IPS-11a (cell line): ENCODE results near the gene GNG7.

Experiments used
- H3K4me3 ChIP-seq: one replicate; pipeline ENCODE4 v1.5.1; 2013; ENCODE audit warnings: low read depth, low read length, control low read depth

The GNG7 gene

GRCh38 chr19:2726904-2727639 lies 24.6 kb upstream of the GNG7 start:
- no peak overlapping the region for H3K4me3 ChIP-seq

- H3K4me3 ChIP-seq = no peak overlapping the region
These were observed 23.8 kb upstream of the GNG7 start for GRCh38 chr19:2726160-2726855.

- no peak overlapping the region for H3K4me3 ChIP-seq
These were observed 21.7 kb upstream of the GNG7 start for GRCh38 chr19:2724148-2724557.

GRCh38 chr19:2723747-2724146 lies 21.3 kb upstream of the GNG7 start:
- H3K4me3 ChIP-seq = no peak overlapping the region

GRCh38 chr19:2723345-2723715 lies 20.8 kb upstream of the GNG7 start:
- H3K4me3 ChIP-seq = no peak overlapping the region

GRCh38 chr19:2722541-2723344 lies 20.2 kb upstream of the GNG7 start:
- H3K4me3 ChIP-seq = no peak overlapping the region

GRCh38 chr19:2721570-2722540 lies 19.4 kb upstream of the GNG7 start:
- peak overlapping the region; percentile 45 for H3K4me3 ChIP-seq

- peak within 1 kb of the TSS; percentile 45 for H3K4me3 ChIP-seq
These were observed 18.5 kb upstream of the GNG7 start, which contains the start of gene DIRAS1 for GRCh38 chr19:2720777-2721569. Gene DIRAS1, minus strand, starts transcription at chr19:2721372. Its CDS starts 3,566 bp downstream, at chr19:2717806.

GRCh38 chr19:2719920-2720776 lies 17.7 kb upstream of the GNG7 start:
- peak overlapping the region; percentile 33 for H3K4me3 ChIP-seq

- H3K4me3 ChIP-seq = no peak overlapping the region
These were observed 16.8 kb upstream of the GNG7 start for GRCh38 chr19:2719232-2719735.

GRCh38 chr19:2717638-2718541 lies 15.4 kb upstream of the GNG7 start:
- H3K4me3 ChIP-seq = no peak overlapping the region

- no peak overlapping the region for H3K4me3 ChIP-seq
These were observed 14.5 kb upstream of the GNG7 start for GRCh38 chr19:2716722-2717637.

GRCh38 chr19:2716275-2716650 lies 13.8 kb upstream of the GNG7 start:
- H3K4me3 ChIP-seq = no peak overlapping the region

GRCh38 chr19:2715470-2716274 lies 13.2 kb upstream of the GNG7 start:
- H3K4me3 ChIP-seq = no peak overlapping the region

- no peak overlapping the region for H3K4me3 ChIP-seq
These were observed 12.2 kb upstream of the GNG7 start for GRCh38 chr19:2714531-2715269.
